Activated naive CD4-positive, alpha-beta T cell treated with anti-CD3 and anti-CD28 coated beads, Interleukin-2, amount 10 ng/mL, durations not matched to agents 7 days and 5 days (primary cell): ENCODE measurements around the gene ABCA7.
"Not testable (repeated sequence)": the region's sequence is repeated elsewhere in the genome, so short reads cannot be mapped to it uniquely, and the experiment has no call there.

ENCODE experiments used
- CTCF ChIA-PET: fragments of 350-600 bp; sonication (Branson Sonifier 250); formaldehyde crosslinking; loops from one replicate; lab custom pipeline; 2021; ENCODE audit warnings: antibody characterized with exemption; lab: Charles Lee
- DNase-seq: peaks from one replicate; pipeline ENCODE4 v3.0.0-alpha.2; 2020
- H3K27ac Mint-ChIP-seq: one replicate; pipeline ENCODE4 v1.8.0; 2021; ENCODE audit warnings: mild to moderate bottlenecking, moderate library complexity, mixed read lengths
- H3K27me3 Mint-ChIP-seq: one replicate; pipeline ENCODE4 v1.8.0; 2021; ENCODE audit warnings: mild to moderate bottlenecking, mixed read lengths
- H3K36me3 Mint-ChIP-seq: one replicate; pipeline ENCODE4 v1.8.0; 2021; ENCODE audit warnings: mixed read lengths
- H3K4me1 Mint-ChIP-seq: one replicate; pipeline ENCODE4 v1.8.0; 2021; ENCODE audit warnings: mixed read lengths
- H3K4me3 Mint-ChIP-seq: one replicate; pipeline ENCODE4 v1.8.0; 2021; ENCODE audit warnings: mild to moderate bottlenecking, moderate library complexity, mixed read lengths
- H3K9me3 Mint-ChIP-seq: one replicate; pipeline ENCODE4 v1.8.0; 2021; ENCODE audit warnings: mixed read lengths

Gene ABCA7

GRCh38 chr19:1016647-1017114 is 23.2 kb upstream of the ABCA7 start:
- Mint-ChIP-seq H3K27ac (peak overlapping the region; percentile 45), H3K4me1 (peaks cover 33% of the 10 kb centered on the region), H3K36me3 (peaks cover 17% of the 10 kb centered on the region), H3K9me3 (no peaks in the 10 kb centered on the region), H3K4me3 (no peak overlapping the region), H3K27me3 (peaks cover 3% of the 10 kb centered on the region)
- no peak for DNase-seq
- CTCF ChIA-PET = interaction anchor here (1.1 kb wide), 1 partner anchor 12 kb away, joined by 4 read pairs; no protein-coding TSS in a partner anchor

- H3K27ac Mint-ChIP-seq = peak overlapping the region; percentile 45
- DNase-seq = no peak
- no peak overlapping the region for H3K4me3 Mint-ChIP-seq
- CTCF ChIA-PET = interaction anchor here (1.1 kb wide), 1 partner anchor 13 kb away, joined by 4 read pairs; no protein-coding TSS in a partner anchor
- peaks cover 17% of the 10 kb centered on the region for H3K36me3 Mint-ChIP-seq
- H3K27me3 Mint-ChIP-seq = peaks cover 3% of the 10 kb centered on the region
- no peaks in the 10 kb centered on the region for H3K9me3 Mint-ChIP-seq
- H3K4me1 Mint-ChIP-seq = peaks cover 39% of the 10 kb centered on the region
Measured at GRCh38 chr19:1017115-1017905, 22.6 kb upstream of the ABCA7 start.

- Mint-ChIP-seq H3K4me1 (peaks cover 45% of the 10 kb centered on the region), H3K9me3 (no peaks in the 10 kb centered on the region), H3K27me3 (peaks cover 3% of the 10 kb centered on the region), H3K27ac (peak overlapping the region; percentile 45), H3K36me3 (peaks cover 17% of the 10 kb centered on the region), H3K4me3 (no peak overlapping the region)
- no peak for DNase-seq
- CTCF ChIA-PET = interaction anchor here (0.5 kb wide), 1 partner anchor 161 kb away, joined by 4 read pairs; no protein-coding TSS in a partner anchor
Measured at GRCh38 chr19:1017906-1018305, 22.0 kb upstream of the ABCA7 start.

GRCh38 chr19:1018393-1018792 is 21.5 kb upstream of the ABCA7 start:
- peaks cover 17% of the 10 kb centered on the region for H3K36me3 Mint-ChIP-seq
- H3K9me3 Mint-ChIP-seq = no peaks in the 10 kb centered on the region
- peak overlapping the region; percentile 95 for H3K4me3 Mint-ChIP-seq
- peaks cover 3% of the 10 kb centered on the region for H3K27me3 Mint-ChIP-seq
- no peak for DNase-seq
- H3K4me1 Mint-ChIP-seq = peaks cover 45% of the 10 kb centered on the region
- H3K27ac Mint-ChIP-seq = no peak overlapping the region
- CTCF ChIA-PET = interaction anchor here (0.5 kb wide), 1 partner anchor 162 kb away, joined by 4 read pairs; no protein-coding TSS in a partner anchor

DNA sequence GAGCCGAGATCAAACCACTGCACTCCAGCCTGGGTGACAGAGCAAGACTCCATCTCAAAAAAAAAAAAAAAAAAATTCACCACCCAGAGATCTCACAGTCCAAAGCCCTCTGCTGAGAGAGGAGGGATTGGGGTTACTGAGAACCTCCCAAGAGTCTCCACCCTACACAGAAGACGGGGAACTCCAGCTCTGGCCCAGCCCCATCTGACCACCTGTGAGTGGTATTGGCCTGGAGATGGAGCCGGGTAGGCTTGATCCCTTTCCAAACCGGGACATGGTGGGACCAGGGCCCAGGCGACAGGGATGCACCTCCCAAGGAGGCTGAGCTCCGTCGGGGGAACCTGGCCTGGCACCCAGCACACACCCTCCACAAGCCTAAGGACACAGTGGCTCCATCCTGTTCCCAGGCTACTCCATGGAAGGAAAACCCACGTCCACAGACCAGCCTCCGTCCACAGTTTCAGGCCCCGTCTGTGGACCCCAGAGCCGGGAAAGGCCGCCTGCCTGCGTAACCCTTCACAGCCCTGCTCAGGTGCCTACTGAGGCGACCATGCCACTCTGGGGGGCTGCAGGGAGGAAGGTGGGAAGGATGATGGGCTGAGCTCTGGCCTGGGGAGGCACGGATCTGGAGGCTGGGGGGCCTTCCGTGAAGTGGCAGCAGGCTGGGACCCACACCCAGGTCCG is 20.8 kb upstream of the ABCA7 start:
- H3K4me3 Mint-ChIP-seq = peak overlapping the region; percentile 95
- no peaks in the 10 kb centered on the region for H3K9me3 Mint-ChIP-seq
- peaks cover 45% of the 10 kb centered on the region for H3K4me1 Mint-ChIP-seq
- peaks cover 3% of the 10 kb centered on the region for H3K27me3 Mint-ChIP-seq
- peaks cover 16% of the 10 kb centered on the region for H3K36me3 Mint-ChIP-seq
- CTCF ChIA-PET = no interaction called here
- peak overlapping the region; percentile 92 for H3K27ac Mint-ChIP-seq
- no peak for DNase-seq

DNA sequence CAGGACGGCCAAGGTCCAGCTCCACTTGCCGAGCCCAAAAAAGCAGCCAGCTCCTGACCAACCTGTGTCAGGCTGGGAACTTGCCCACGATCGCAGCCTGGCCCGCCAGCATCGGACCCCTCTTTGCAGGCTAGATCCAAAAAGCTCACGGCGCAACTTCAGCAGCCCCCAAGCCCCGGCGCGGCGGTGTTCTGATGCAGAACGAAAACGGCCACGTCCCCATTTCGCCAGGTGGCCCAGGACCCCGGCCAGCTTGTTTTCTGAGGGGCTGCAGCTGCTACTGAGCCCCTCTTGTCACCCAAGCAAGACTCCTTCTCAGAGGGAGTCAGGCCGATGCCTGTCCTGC is 20.3 kb upstream of the ABCA7 start:
- DNase-seq = no peak
- peak overlapping the region; percentile 95 for H3K4me3 Mint-ChIP-seq
- CTCF ChIA-PET = no interaction called here
- H3K27me3 Mint-ChIP-seq = peaks cover 3% of the 10 kb centered on the region
- no peaks in the 10 kb centered on the region for H3K9me3 Mint-ChIP-seq
- H3K27ac Mint-ChIP-seq = peak overlapping the region; percentile 92
- peaks cover 43% of the 10 kb centered on the region for H3K4me1 Mint-ChIP-seq
- H3K36me3 Mint-ChIP-seq = peaks cover 14% of the 10 kb centered on the region

DNA sequence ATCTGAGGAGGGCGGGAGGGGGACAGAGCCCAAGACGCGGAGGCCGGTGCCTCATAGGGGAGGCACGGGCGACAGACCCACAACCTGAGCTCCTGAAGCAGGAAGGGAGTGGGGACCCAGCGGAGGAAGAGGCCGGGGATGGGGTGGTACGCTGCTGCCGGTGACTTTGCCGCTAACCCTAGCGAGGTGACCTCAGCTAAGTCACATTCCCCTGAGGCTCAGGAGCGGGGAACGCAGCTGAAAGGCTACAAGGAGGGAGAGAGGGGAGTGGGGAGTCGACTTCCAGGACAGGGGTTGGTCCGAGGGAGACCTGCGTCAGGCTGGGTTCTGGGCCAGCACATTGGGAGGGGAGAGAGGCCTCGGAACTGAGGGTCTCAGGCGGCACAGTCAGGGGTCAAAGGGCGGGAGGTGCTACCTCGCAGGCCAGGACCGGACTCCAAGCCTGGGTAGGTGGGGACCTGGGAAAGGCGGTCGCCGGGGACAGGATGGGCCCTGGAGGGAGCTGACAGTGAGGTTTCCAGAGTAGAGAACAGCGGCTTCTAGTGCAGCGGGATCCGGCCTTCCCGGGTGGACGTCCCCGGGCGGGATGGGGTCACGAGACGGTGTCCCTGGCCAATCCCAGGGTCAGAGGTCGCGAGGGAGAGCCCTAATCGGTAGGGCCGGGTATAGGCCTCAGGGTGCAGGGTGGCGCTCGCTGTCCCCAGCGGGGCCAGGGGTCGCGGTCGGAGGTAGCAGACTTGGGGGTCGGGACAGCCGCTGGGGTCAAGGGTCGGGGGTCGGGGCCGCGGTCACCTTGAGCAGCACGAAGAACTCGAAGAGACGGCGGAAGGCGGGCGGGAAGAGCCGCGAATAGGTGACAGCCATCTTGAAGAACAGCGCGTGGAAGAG is 19.7 kb upstream of the ABCA7 start:
- Mint-ChIP-seq H3K4me1 (peaks cover 45% of the 10 kb centered on the region), H3K4me3 (peak overlapping the region; percentile 95), H3K27me3 (peaks cover 3% of the 10 kb centered on the region), H3K9me3 (no peaks in the 10 kb centered on the region), H3K36me3 (peaks cover 14% of the 10 kb centered on the region), H3K27ac (peak overlapping the region; percentile 92)
- DNase-seq = peak; percentile 60
- CTCF ChIA-PET = no interaction called here

- H3K27ac Mint-ChIP-seq = peak within 1 kb of the TSS; percentile 99
- H3K4me3 Mint-ChIP-seq = peak within 1 kb of the TSS; percentile 95
- H3K9me3 Mint-ChIP-seq = no peaks in the 10 kb centered on the region
- CTCF ChIA-PET = no interaction called here
- peaks cover 47% of the 10 kb centered on the region for H3K4me1 Mint-ChIP-seq
- peak; percentile 98 for DNase-seq
- peaks cover 3% of the 10 kb centered on the region for H3K27me3 Mint-ChIP-seq
- peaks cover 14% of the 10 kb centered on the region for H3K36me3 Mint-ChIP-seq
Measured at GRCh38 chr19:1020868-1021425, 19.0 kb upstream of the ABCA7 start, which contains the start of gene TMEM259. Gene TMEM259, minus strand, starts transcription at chr19:1021123. Its CDS starts 127 bp downstream, at chr19:1020996.

- H3K9me3 Mint-ChIP-seq, H3K4me3 Mint-ChIP-seq, CTCF ChIA-PET, H3K27me3 Mint-ChIP-seq, H3K27ac Mint-ChIP-seq, DNase-seq: not testable (repeated sequence)
- Mint-ChIP-seq H3K4me1 (peaks cover 29% of the 10 kb centered on the region), H3K36me3 (peaks cover 18% of the 10 kb centered on the region)
Measured at GRCh38 chr19:1023883-1024188, 16.1 kb upstream of the ABCA7 start.

DNA sequence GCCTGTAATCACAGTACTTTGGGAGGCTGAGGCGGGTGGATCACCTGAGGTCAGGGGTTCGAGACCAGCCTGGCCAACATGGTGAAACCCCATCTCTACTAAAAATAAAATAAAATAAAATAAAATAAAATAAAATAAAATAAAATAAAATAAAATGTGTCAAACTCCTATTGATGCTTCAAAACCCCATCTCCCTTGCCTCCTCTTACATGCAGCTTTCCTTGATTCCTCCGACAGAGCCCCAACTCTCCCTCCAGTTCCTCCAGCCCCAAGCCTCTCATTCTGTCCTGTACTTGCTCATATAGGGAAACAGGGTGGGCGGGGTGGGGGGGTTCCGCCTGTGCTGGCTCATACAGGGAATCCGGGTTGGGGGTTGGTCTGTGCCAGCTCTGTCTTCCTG is 14.8 kb upstream of the ABCA7 start:
- peak overlapping the region; percentile 47 for H3K4me3 Mint-ChIP-seq
- peaks cover 30% of the 10 kb centered on the region for H3K4me1 Mint-ChIP-seq
- CTCF ChIA-PET = interaction anchor here (0.9 kb wide), 1 partner anchor 103 kb away, joined by 3 read pairs; no protein-coding TSS in a partner anchor
- not testable (repeated sequence) for H3K9me3 Mint-ChIP-seq, H3K27me3 Mint-ChIP-seq, H3K27ac Mint-ChIP-seq, DNase-seq
- H3K36me3 Mint-ChIP-seq = peaks cover 19% of the 10 kb centered on the region

- Mint-ChIP-seq H3K27ac (peak within 1 kb of the TSS; percentile 94), H3K36me3 (peaks cover 24% of the 10 kb centered on the region), H3K27me3 (no peaks in the 10 kb centered on the region), H3K9me3 (no peaks in the 10 kb centered on the region), H3K4me1 (peaks cover 40% of the 10 kb centered on the region), H3K4me3 (peak within 1 kb of the TSS; percentile 97)
- peak; percentile 82 for DNase-seq
- CTCF ChIA-PET = interaction anchor here (0.6 to 1.5 kb wide), 4 partner anchors 39 to 241 kb away, joined by 3 to 4 read pairs (median 3); no protein-coding TSS in a partner anchor
Measured at GRCh38 chr19:1025960-1026782, 13.7 kb upstream of the ABCA7 start, which contains the start of gene CNN2. Gene CNN2, plus strand, starts transcription at chr19:1026608. Its CDS starts 54 bp downstream, at chr19:1026662.

DNA sequence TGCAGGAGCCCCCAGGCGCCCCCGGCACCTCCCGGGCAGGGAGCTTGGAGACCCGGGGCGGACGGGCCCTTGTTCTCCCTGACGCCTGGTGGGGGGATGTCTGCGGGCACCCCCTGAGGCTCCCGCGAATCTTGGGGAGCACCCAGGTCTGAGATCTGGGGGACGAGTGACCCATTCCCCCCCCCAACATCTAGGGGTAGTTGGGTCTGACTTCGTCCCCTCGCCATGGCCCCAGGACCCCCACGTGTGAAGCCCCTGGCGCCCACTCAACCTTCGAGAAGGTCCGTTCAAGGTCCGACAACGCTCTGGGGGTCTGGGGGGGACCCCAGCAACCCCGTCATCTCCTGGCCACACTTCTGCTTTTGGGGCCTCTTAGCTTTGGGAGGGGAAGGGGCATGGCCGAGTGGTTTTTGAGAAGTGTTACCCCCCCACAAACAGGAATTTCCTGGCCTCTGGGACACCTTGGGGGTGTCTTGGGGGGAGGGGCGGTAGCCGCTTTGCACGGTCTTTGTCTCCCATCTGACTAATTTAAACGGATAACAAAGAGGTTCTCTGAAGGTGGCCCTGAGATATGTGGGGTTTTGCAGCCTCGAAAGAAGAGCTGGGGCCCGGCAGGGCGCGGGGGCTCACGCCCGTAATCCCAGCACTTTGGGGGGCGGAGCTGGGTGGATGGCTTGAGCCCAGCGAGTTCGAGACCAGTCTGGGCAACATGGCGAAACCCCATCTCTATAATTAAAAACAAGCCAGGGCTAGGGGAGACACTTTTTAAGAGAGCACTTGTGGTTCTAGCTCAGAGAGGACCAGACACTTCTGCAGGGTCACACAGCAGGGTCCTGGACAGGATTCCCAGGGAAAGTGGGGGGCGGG is 12.9 kb upstream of the ABCA7 start:
- DNase-seq = peak; percentile 59
- H3K27ac Mint-ChIP-seq = peak overlapping the region; percentile 94
- H3K9me3 Mint-ChIP-seq = no peaks in the 10 kb centered on the region
- peak overlapping the region; percentile 97 for H3K4me3 Mint-ChIP-seq
- H3K27me3 Mint-ChIP-seq = no peaks in the 10 kb centered on the region
- CTCF ChIA-PET = interaction anchor here (0.6 to 1.5 kb wide), 3 partner anchors 38 to 240 kb away, joined by 3 to 4 read pairs (median 3); no protein-coding TSS in a partner anchor
- H3K36me3 Mint-ChIP-seq = peaks cover 24% of the 10 kb centered on the region
- peaks cover 38% of the 10 kb centered on the region for H3K4me1 Mint-ChIP-seq
